ENCODE results near the gene ETV3L.

ETV3L gene

DNA sequence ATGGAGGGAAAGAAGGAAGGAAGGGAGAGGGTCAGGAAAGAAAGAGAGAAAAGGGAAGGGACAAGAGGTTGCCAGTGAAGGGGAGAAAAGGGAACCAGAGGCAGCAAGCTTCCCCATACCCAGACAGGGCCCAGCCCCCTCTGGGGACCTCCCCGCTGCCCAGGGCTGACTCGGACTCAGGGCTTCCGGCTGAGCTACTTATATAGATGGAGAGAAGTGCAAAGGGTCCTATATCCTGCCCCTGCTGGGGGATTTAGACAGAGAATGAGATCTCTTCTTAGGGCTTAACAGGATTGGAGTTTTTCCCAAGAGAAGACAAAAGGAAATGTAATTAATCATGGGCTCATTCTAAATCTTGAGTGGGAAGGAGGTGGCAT is at the start of gene ETV3L:
ETV3L (minus strand) TSS at position 176 of the 377 bp plus-strand sequence. CDS start 285 bp downstream, outside the sequence.
- no peak for DNase-seq (ENCODE audit: low read depth)
- H3K4me3 ChIP-seq (ENCODE audit: low read depth, low read length), result no peak within 1 kb of the TSS
- TF ChIP-seq, protein P1, sequence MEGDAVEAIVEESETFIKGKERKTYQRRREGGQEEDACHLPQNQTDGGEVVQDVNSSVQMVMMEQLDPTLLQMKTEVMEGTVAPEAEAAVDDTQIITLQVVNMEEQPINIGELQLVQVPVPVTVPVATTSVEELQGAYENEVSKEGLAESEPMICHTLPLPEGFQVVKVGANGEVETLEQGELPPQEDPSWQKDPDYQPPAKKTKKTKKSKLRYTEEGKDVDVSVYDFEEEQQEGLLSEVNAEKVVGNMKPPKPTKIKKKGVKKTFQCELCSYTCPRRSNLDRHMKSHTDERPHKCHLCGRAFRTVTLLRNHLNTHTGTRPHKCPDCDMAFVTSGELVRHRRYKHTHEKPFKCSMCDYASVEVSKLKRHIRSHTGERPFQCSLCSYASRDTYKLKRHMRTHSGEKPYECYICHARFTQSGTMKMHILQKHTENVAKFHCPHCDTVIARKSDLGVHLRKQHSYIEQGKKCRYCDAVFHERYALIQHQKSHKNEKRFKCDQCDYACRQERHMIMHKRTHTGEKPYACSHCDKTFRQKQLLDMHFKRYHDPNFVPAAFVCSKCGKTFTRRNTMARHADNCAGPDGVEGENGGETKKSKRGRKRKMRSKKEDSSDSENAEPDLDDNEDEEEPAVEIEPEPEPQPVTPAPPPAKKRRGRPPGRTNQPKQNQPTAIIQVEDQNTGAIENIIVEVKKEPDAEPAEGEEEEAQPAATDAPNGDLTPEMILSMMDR (IDR thresholded peaks at IDR 0.05; ENCODE audit: insufficient read depth, low read depth, low read length, missing control alignments), result no peak

DNA sequence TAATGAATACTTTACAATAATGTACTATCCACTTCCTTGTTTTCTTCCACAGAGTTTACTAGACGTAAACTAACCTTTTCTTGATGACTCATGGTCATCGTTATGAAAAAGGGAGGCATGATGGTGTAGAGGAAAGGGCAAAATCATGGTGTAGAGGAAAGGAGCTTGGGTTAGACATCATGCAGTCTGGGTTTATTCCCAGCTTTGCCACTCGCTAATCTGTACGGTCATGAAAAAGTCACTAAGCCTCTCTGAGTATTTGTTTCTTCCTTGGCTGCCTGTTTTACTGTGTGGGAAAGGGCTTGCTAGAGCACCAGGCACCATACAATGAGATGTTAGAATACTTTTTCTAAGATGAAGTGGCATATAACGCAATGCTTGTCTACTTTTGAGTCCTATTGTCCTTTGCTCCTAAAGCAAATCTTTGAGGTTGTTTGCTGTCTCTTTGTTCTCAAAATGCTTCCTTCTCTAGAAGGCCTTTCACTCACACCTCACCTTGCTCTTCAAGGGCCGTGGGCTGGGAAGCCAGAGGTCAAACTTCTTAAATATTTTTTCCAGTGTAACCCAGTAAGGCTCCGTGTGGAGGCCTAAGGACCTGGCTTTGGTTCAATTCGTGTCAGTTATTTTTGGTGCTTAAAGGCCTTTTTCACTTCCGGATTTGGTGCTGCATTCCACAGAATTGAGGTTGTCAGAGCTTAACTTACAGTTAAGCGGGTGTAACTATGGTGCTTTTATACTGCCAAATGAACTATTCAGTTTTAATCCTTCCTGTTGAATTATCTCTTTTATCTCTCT is 48.5 kb upstream of the ETV3L start:
- peak; percentile 54 for DNase-seq (ENCODE audit: low read depth)
- H3K4me3 ChIP-seq (ENCODE audit: low read depth, low read length), result no peak overlapping the region
- TF ChIP-seq, protein P1 (IDR thresholded peaks at IDR 0.05; ENCODE audit: insufficient read depth, low read depth, low read length, missing control alignments), result no peak

DNA sequence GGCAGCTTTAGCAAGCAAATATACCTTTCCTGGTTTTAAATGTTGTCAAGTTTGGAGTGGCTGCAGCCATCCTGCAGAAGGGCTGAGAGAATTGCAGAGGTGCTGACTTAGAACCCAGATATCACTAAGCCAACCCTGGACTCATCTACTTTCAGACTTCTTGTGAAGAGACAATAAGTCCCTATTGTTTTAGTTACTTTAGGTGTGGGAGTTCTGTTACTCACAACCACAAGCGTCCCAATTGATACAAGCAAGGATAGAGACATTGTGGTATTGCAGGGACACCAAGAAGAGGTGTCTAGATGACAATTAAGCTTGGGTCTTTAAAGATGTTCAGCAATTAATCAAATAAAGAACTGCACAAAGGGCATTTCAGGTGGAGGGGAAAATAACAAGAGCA is 47.4 kb upstream of the ETV3L start:
- TF ChIP-seq, protein P1 (IDR thresholded peaks at IDR 0.05; ENCODE audit: insufficient read depth, low read depth, low read length, missing control alignments), result no peak
- DNase-seq (ENCODE audit: low read depth), result no peak
- no peak overlapping the region for H3K4me3 ChIP-seq (ENCODE audit: low read depth, low read length)

DNA sequence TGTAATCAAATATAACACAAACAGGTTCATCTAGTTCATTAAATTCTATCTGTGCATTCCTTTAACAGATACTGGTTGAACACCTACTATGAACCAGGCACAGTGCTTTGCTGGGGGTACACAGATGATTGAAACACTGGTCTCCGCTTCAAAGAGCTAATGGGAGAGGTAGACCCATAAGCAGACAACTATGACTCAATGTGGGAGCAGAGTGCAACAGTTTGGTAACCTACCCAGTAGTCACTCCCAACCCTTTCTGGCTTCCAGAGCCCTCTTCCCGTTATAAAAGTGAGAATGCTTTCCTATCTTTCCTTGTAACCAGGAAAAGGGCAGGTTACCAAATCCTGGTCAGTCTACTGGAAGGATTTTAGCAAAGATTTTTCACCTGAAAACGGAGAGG is 46.6 kb upstream of the ETV3L start:
- no peak overlapping the region for H3K4me3 ChIP-seq (ENCODE audit: low read depth, low read length)
- TF ChIP-seq, protein P1 (IDR thresholded peaks at IDR 0.05; ENCODE audit: insufficient read depth, low read depth, low read length, missing control alignments), result no peak
- no peak for DNase-seq (ENCODE audit: low read depth)

DNA sequence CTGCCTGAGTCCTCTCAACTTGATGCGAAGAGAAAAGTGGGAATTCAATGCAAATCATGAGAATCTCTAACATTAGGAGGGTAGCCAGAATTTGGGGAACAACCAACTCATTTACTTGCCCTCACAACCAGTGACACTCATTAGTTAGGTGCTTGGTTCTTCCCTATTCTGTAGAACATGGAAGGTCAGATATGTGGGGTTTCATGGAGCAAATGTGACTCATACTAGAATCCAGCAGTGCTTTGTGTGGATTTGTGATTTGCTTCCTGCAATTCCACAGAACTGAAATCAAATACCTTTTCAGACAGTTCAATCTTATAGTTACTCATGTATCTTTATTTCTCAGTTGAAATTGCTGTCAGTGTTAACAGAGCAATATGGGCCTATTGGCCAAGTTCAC is 45.5 kb upstream of the ETV3L start:
- H3K4me3 ChIP-seq (ENCODE audit: low read depth, low read length), result no peak overlapping the region
- no peak for DNase-seq (ENCODE audit: low read depth)

DNA sequence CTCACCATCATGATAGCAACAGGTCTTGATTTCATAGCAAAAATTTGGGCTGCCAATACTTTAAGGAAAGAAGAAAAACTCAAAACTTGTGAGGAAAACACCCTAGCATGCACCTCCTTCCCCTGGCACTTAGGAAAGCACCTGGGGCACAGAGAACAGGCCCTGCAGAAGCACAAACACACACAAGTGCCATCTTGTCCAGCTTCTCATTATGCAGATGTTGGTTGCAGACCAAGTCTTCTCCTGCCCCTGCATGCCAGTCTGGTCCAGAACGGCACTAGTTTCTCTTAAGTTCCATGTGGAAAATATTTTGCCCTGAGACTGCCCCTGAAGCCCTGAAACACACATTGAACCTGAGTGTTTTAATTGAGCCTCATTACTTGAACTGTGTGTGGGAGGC is 44.9 kb upstream of the ETV3L start:
- TF ChIP-seq, protein P1 (IDR thresholded peaks at IDR 0.05; ENCODE audit: insufficient read depth, low read depth, low read length, missing control alignments), result no peak
- no peak for DNase-seq (ENCODE audit: low read depth)
- H3K4me3 ChIP-seq (ENCODE audit: low read depth, low read length), result no peak overlapping the region

More for the DNA sequence above, 45.5 kb upstream of the ETV3L start:
- TF ChIP-seq, protein P1 (IDR thresholded peaks at IDR 0.05; ENCODE audit: insufficient read depth, low read depth, low read length, missing control alignments), result no peak

Measured in GM12865 (cell line).